Nephron (organoid): ENCODE data around the gene FBXO21.
A peak's percentile ranks its signal among the peaks of the same experiment; 100 is the strongest.

Experiments
- H3K27ac Mint-ChIP-seq, 3 experiments: 2 replicates each; pipeline ENCODE4 v1.8.0; 2020; ENCODE audit warnings: mixed read lengths in 3 of 3, mild to moderate bottlenecking in 2 of 3, moderate library complexity in 1 of 3
- H3K27me3 Mint-ChIP-seq: 2 replicates; pipeline ENCODE4 v1.8.0; 2021; ENCODE audit warnings: low read depth, mild to moderate bottlenecking, moderate library complexity, mixed read lengths
- H3K36me3 Mint-ChIP-seq: 2 replicates; pipeline ENCODE4 v1.8.0; 2020; ENCODE audit warnings: low read depth, mixed read lengths
- H3K4me1 Mint-ChIP-seq: 2 replicates; pipeline ENCODE4 v1.8.0; 2020; ENCODE audit warnings: mixed read lengths
- H3K4me3 Mint-ChIP-seq, 3 experiments: 2 replicates each; pipeline ENCODE4 v1.8.0; 2020; ENCODE audit warnings: mild to moderate bottlenecking in 3 of 3, mixed read lengths in 3 of 3, moderate library complexity in 2 of 3
- H3K9me3 Mint-ChIP-seq: 2 replicates; pipeline ENCODE4 v1.8.0; 2020; ENCODE audit warnings: mixed read lengths
- TF ChIP-seq, protein P1 (sequence below), 3 experiments: fragments of 200-600 bp; sonication (generic); IDR thresholded peaks; one replicate each; pipeline ENCODE4 v1.5.0; 2021; ENCODE audit warnings: antibody characterized with exemption in 3 of 3; ENCODE audit not compliant: unreplicated experiment in 3 of 3

The FBXO21 gene

DNA sequence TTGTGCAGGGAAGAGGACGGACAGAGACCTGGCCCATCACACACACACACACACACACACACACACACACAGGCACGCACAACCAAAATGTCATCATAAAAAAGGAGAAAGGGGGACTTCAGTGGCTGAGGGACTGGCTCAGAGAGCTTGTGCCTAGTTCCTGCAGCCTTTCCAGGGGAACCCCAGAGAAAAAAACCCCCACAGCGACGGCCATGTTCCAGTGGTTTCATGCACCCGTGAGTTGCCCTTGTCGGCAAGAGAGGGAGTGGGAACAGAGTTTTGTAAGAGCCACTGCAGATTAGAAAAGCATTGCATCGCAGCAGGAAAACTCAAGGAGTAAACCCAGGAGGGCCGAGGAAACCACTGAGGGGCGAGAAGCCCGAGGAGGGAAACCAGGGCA lies 24.5 kb upstream of the FBXO21 start:
- Mint-ChIP-seq H3K27ac (no peak overlapping the region), H3K4me3 (no peak overlapping the region), H3K9me3 (no peaks in the 10 kb centered on the region), H3K36me3 (no peaks in the 10 kb centered on the region), H3K4me1 (no peaks in the 10 kb centered on the region), H3K27me3 (peaks cover 74% of the 10 kb centered on the region)
- TF ChIP-seq, protein P1, sequence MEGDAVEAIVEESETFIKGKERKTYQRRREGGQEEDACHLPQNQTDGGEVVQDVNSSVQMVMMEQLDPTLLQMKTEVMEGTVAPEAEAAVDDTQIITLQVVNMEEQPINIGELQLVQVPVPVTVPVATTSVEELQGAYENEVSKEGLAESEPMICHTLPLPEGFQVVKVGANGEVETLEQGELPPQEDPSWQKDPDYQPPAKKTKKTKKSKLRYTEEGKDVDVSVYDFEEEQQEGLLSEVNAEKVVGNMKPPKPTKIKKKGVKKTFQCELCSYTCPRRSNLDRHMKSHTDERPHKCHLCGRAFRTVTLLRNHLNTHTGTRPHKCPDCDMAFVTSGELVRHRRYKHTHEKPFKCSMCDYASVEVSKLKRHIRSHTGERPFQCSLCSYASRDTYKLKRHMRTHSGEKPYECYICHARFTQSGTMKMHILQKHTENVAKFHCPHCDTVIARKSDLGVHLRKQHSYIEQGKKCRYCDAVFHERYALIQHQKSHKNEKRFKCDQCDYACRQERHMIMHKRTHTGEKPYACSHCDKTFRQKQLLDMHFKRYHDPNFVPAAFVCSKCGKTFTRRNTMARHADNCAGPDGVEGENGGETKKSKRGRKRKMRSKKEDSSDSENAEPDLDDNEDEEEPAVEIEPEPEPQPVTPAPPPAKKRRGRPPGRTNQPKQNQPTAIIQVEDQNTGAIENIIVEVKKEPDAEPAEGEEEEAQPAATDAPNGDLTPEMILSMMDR (IDR thresholded peaks at IDR 0.05; ENCODE audit: unreplicated experiment in 3 of 3) = no peak

DNA sequence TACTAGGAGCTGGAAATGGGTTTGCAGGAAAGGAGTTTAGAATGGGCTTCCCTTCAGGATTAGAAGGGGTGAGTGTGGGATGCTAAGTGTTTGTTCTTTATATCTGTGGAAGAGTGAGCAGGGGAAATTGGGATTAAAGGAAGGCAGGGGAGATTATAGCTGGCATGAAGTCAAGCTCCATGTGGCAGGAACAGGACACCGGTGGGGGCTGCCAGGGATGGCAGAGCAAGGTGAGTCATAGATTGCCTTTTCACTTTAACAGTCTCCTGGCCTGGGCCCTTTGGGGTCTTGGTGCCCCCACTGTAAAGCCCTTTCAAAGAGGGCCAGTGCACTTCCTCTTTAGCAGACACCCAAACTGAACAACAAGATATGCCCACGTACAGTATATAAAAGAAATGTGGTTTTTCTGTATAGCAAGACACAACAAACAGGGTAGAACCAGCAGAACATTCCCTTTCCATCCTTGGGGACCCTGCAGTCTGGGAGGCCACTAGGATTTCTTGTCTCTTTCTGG lies 23.1 kb upstream of the FBXO21 start:
- no peak overlapping the region for H3K4me3 Mint-ChIP-seq
- no peaks in the 10 kb centered on the region for H3K9me3 Mint-ChIP-seq
- TF ChIP-seq, protein P1 (IDR thresholded peaks at IDR 0.05; ENCODE audit: unreplicated experiment in 3 of 3) = no peak
- H3K4me1 Mint-ChIP-seq = no peaks in the 10 kb centered on the region
- peaks cover 65% of the 10 kb centered on the region for H3K27me3 Mint-ChIP-seq
- H3K36me3 Mint-ChIP-seq = no peaks in the 10 kb centered on the region
- H3K27ac Mint-ChIP-seq = no peak overlapping the region

DNA sequence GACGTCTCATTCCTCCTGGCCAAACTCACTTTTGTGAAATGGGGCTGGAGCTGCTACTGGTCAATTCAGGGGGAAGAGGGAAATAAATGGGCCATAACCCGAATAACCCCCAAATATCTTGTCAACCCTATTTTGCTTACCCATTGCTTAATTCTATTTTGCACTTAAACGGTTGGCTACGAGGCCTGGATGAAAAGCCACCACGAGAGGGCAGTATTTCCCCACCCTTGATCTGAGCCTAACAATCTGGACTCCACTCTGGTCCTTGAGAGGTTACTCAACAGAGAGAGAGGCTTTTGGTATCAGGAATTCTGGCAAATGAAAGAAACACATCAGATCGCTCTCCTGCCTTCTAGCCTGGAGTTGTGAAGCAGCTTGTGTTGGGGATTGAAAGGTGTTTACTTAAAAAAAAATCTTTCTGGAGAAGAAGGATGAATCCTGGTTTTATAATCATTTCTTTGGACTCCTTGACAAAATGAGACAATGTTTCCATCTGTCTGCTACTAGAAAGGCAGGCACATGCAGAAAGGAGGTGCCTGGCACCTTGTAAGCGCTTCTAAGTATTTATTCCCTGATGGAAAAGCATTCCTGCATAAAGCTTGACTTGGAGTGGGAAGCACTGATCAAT lies 22.4 kb upstream of the FBXO21 start:
- no peaks in the 10 kb centered on the region for H3K36me3 Mint-ChIP-seq
- H3K9me3 Mint-ChIP-seq = no peaks in the 10 kb centered on the region
- peaks cover 64% of the 10 kb centered on the region for H3K27me3 Mint-ChIP-seq
- H3K27ac Mint-ChIP-seq = no peak overlapping the region
- H3K4me1 Mint-ChIP-seq = no peaks in the 10 kb centered on the region
- no peak overlapping the region for H3K4me3 Mint-ChIP-seq
- TF ChIP-seq, protein P1 (IDR thresholded peaks at IDR 0.05; ENCODE audit: unreplicated experiment in 3 of 3) = peak; percentile 83 to 88 (median 83)

DNA sequence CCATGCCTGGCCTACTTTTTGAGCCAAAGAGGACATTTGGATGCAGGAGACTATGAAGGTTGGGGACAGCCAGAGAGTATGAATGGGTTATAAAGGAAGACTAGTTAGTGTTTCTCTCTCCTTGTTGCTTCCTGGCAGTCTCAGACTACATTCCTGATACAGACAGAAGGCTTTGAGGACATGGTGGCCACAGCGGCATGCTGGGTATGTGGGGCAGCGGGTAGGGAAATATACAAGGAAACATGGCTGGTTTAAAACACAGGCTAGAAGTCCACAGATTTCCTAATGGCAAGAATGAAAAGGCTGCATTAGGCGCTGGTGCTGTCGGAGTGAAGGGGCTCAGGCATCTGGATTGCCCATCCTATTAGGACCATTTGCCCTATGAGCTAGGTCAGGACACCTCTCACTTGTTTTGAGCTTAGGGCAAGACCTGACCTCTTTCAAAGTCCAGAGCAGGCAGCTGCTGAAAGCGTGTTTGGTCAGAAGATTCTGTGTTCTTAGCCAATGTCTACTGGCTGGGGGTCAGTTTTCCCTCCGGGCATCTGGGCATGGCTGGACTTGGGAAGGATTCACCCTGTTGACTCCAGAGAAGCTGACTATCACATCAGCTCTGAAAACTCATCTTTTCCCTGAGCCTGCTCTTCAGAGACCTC lies 20.1 kb upstream of the FBXO21 start:
- H3K4me3 Mint-ChIP-seq = no peak overlapping the region
- TF ChIP-seq, protein P1 (IDR thresholded peaks at IDR 0.05; ENCODE audit: unreplicated experiment in 3 of 3) = no peak
- H3K27me3 Mint-ChIP-seq = peaks cover 60% of the 10 kb centered on the region
- H3K9me3 Mint-ChIP-seq = no peaks in the 10 kb centered on the region
- H3K27ac Mint-ChIP-seq = no peak overlapping the region
- H3K4me1 Mint-ChIP-seq = no peaks in the 10 kb centered on the region
- H3K36me3 Mint-ChIP-seq = no peaks in the 10 kb centered on the region

DNA sequence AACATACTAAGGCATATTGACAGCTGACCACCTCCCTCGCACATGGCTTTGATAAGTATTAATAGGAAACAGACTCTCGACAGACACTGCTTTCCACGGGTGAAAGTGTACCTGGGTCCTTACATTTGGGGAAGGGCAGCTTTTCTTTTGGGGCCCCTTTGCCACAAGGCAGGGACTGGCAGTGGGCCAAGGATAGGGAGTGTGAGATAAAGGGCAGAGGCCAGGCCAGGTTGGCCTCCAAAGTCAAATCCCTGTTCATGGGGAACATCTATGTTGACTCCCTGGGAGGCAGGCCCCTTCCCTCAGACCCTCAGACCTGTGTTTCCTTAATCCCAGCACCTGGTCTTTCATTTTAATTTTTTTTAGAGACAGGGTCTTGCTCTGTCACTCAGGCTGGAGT lies 19.4 kb upstream of the FBXO21 start:
- Mint-ChIP-seq H3K27ac (no peak overlapping the region), H3K36me3 (no peaks in the 10 kb centered on the region), H3K9me3 (no peaks in the 10 kb centered on the region), H3K27me3 (peaks cover 55% of the 10 kb centered on the region), H3K4me1 (no peaks in the 10 kb centered on the region), H3K4me3 (no peak overlapping the region)
- TF ChIP-seq, protein P1 (IDR thresholded peaks at IDR 0.05; ENCODE audit: unreplicated experiment in 3 of 3) = no peak
